HG02763 (cell line): ENCODE data around the gene FAM3D.
A peak's percentile ranks its signal among the peaks of the same experiment; 100 is the strongest.
"Not testable (repeated sequence)": the region's sequence is repeated elsewhere in the genome, so short reads cannot be mapped to it uniquely, and the experiment has no call there.

Experiments used
- ATAC-seq: cut with Tn5 transposase; IDR thresholded peaks from one replicate; pipeline ENCODE4 v1.9.1; 2021; ENCODE audit warnings: mild to moderate bottlenecking, moderate library complexity; ENCODE audit not compliant: unreplicated experiment

FAM3D gene

GRCh38 chr3:58666683-58667082, at the start of gene FAM3D:
FAM3D (minus strand) TSS chr3:58666774; CDS start chr3:58655563, 11,211 bp downstream.
- no peak for ATAC-seq

GRCh38 chr3:58713715-58714401, 47.3 kb upstream of the FAM3D start:
- no peak for ATAC-seq

GRCh38 chr3:58711871-58712270, 45.3 kb upstream of the FAM3D start:
- no peak for ATAC-seq

- not testable (repeated sequence) for ATAC-seq
These were observed 42.4 kb upstream of the FAM3D start for GRCh38 chr3:58708983-58709382.

- no peak for ATAC-seq
These were observed 41.7 kb upstream of the FAM3D start for GRCh38 chr3:58708116-58708791.

- no peak for ATAC-seq
These were observed 40.9 kb upstream of the FAM3D start for GRCh38 chr3:58707390-58707930.

GRCh38 chr3:58706395-58707167, 40.0 kb upstream of the FAM3D start:
- ATAC-seq = no peak

- ATAC-seq = no peak
These were observed 38.2 kb upstream of the FAM3D start for GRCh38 chr3:58704745-58705144.

- not testable (repeated sequence) for ATAC-seq
These were observed 37.7 kb upstream of the FAM3D start for GRCh38 chr3:58704304-58704703.

- no peak for ATAC-seq
These were observed 31.7 kb upstream of the FAM3D start for GRCh38 chr3:58698246-58698645.

GRCh38 chr3:58697561-58697960, 31.0 kb upstream of the FAM3D start:
- peak; percentile 39 for ATAC-seq

GRCh38 chr3:58696813-58697212, 30.2 kb upstream of the FAM3D start:
- ATAC-seq = not testable (repeated sequence)

GRCh38 chr3:58696093-58696492, 29.5 kb upstream of the FAM3D start:
- ATAC-seq = no peak

GRCh38 chr3:58695284-58695683, 28.7 kb upstream of the FAM3D start:
- not testable (repeated sequence) for ATAC-seq

GRCh38 chr3:58693940-58694850, 27.6 kb upstream of the FAM3D start:
- peak; percentile 75 for ATAC-seq

- no peak for ATAC-seq
These were observed 25.9 kb upstream of the FAM3D start for GRCh38 chr3:58692484-58692883.

- no peak for ATAC-seq
These were observed 25.4 kb upstream of the FAM3D start for GRCh38 chr3:58691997-58692396.

- no peak for ATAC-seq
These were observed 23.9 kb upstream of the FAM3D start for GRCh38 chr3:58690490-58690889.

- ATAC-seq = no peak
These were observed 22.0 kb upstream of the FAM3D start for GRCh38 chr3:58688574-58688973.

GRCh38 chr3:58686847-58687246, 20.3 kb upstream of the FAM3D start:
- no peak for ATAC-seq
